AG10803 (cell line): Measurements from ENCODE around the gene PANK2.

Experiments
- DNase-seq: peaks from one replicate; pipeline ENCODE4 v3.0.0; 2010; ENCODE audit warnings: low read depth
- H3K4me3 ChIP-seq: 2 replicates; pipeline ENCODE4 v1.5.1; 2011; ENCODE audit warnings: mild to moderate bottlenecking, low read length, control low read depth
- TF ChIP-seq, protein P1 (sequence below): conservative IDR thresholded peaks from 2 replicates; pipeline ENCODE4 v1.5.1; 2011; ENCODE audit warnings: mild to moderate bottlenecking, low read length, control low read depth, inconsistent platforms

The PANK2 gene

DNA sequence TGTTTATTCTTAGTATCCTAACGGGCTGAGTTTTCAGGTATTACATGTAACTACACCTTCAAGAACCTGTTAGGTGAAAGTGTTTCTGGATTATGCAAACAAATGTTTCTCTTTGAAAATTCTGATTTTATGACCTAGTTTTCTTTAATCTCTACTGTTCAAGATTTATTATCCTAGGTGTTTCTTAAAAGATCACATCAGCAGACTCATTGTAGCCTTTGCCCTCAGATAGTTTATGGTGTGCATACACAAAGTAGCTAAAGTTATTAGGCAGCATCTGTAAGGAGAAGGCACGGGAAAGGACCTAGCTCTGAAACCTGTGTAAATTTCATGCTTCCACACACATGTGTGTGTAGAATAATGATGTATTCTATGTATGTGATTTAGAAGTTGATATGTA, 21.7 kb downstream of the PANK2 start:
- DNase-seq = no peak
- no peak overlapping the region for H3K4me3 ChIP-seq
- TF ChIP-seq, protein P1, sequence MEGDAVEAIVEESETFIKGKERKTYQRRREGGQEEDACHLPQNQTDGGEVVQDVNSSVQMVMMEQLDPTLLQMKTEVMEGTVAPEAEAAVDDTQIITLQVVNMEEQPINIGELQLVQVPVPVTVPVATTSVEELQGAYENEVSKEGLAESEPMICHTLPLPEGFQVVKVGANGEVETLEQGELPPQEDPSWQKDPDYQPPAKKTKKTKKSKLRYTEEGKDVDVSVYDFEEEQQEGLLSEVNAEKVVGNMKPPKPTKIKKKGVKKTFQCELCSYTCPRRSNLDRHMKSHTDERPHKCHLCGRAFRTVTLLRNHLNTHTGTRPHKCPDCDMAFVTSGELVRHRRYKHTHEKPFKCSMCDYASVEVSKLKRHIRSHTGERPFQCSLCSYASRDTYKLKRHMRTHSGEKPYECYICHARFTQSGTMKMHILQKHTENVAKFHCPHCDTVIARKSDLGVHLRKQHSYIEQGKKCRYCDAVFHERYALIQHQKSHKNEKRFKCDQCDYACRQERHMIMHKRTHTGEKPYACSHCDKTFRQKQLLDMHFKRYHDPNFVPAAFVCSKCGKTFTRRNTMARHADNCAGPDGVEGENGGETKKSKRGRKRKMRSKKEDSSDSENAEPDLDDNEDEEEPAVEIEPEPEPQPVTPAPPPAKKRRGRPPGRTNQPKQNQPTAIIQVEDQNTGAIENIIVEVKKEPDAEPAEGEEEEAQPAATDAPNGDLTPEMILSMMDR = no peak

DNA sequence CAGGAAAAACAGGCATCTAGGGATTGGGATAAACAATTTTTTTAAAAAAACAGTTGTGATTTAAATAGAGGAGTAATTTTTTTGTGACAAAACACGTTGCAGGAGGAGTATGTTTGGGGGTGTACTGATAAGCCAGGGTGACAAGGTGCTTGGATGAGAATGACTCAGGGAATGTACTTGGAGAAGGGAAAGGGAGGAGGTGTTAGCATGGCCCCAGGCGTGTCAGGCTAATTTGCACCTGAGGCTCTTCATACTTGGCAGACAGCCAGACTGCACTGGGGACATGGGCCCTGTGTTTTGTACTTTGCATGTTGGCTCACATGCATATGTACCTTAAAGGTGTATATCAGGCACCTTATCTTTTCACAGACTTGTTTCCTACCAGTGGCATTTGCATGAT, 22.8 kb downstream of the PANK2 start:
- H3K4me3 ChIP-seq = no peak overlapping the region
- TF ChIP-seq, protein P1 = no peak
- DNase-seq = no peak

DNA sequence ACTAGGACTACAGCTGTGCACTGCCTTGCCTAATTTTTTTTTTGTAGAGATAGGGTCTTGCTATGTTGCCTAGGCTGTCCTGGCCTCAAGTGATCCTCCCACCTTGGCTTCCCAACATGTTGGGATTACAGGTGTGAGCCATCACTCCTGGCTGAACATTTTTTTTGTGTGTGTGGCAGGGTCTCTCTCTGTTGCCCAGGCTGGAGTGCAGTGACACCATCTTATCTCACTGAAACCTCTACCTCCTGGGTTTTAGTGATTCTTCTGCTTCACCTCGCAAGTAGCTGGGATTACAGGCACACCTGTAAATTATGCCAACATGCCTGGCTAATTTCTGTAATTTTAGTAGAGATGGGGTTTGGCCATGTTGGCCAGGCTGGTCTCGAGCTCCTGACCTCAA, 25.3 kb downstream of the PANK2 start:
- TF ChIP-seq, protein P1 = no peak
- H3K4me3 ChIP-seq = no peak overlapping the region
- no peak for DNase-seq

DNA sequence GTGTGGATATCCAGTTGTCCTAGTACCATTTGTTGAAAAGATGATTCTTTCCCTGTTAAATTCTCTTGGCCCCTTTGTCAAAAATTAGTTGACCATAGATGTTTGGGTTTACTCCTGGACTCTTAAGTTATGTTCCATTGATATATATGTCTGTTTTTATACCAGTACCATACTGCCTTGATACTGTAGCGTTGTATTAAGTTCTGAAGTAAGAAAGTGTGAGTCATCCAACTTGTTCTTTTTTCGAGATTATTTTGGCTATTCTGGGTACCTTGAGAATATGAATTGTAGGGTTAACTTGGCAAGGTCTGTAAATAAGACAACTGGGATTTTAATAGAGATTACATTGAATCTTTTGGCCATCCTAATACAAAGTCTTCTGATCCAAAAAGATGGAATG, 26.5 kb downstream of the PANK2 start:
- TF ChIP-seq, protein P1 = no peak
- DNase-seq = no peak
- no peak overlapping the region for H3K4me3 ChIP-seq

DNA sequence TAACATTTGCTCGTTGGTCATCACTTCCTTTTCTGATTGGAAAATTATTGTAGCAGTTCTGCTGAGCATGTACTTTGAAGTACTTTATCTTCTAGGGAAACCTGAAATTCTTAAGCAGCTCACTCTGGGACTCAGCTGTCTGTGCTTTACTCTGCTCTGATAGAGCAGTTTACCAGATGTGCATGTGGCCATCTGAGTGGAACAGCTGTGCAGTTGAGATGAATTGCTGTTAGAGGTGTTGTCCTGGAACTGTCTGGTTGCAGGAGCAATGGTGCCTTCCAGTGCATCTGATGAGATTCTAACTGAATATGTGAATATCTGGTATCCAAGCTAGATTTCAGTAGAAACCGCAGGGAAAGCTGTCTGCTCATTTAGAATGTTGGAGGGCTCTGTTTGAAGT, 27.2 kb downstream of the PANK2 start:
- no peak for DNase-seq
- TF ChIP-seq, protein P1 = no peak
- no peak overlapping the region for H3K4me3 ChIP-seq

DNA sequence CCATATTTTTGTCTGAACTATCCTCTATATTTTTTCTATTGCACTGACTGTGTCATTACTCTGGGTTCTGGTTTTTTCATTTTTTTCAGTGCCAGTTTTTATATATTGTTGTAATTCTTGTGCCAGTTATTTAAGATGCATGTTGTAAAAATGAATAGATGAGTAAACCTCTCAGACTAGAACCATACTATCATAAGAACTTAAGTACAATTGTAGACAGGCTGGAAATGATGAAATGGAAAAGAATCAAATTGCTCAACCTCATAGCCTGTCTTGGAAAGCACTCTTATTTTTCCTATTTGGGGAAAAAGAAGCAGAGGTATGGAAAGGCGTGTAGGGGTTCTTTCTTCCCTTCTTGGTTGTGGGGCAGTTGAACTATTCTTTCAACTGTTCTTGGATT, 30.2 kb downstream of the PANK2 start:
- H3K4me3 ChIP-seq = no peak overlapping the region
- TF ChIP-seq, protein P1 = no peak
- DNase-seq = peak; percentile 72

DNA sequence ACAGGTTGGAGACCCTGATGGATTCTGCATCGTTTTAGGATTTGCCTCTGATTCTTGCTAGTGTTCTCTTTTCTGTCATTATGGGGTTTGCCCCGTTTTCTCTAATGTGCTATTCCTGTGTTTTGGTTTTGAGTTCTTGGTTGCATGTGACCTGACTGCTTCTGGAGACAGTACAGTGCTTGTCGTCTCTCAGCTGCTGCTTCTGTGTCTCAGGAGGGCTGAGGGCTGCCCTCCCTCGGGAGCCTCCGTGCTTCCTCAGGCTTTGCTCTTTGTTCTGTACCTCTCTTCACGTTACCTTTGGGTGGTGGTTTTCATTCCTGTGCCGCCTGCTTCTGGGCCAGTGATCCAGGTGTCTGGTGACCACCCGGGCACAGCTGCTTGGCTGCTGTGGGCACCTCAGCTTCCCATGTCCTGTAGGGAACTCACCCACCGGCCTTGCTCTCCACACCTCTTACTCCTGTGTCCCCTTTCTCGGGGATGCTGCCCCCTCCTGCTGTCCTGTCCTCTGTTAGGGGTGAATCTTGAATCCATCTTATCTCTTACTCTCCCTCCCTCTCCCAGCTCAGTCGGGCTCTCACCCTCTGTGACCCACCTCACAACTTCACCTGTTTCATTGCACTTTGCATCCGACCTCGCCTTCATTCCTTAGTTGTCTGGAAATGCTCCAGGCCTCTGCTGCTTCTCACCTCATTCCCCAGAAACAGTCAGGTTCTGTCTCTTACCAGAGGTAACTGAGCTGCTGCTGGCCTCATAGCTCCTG, 33.2 kb downstream of the PANK2 start:
- TF ChIP-seq, protein P1 = no peak
- no peak for DNase-seq
- no peak overlapping the region for H3K4me3 ChIP-seq
